Measurements from ENCODE around the gene UBE3B.
"Not testable (repeated sequence)": the region's sequence is repeated elsewhere in the genome, so short reads cannot be mapped to it uniquely, and the experiment has no call there.

The UBE3B gene

GRCh38 chr12:109450980-109451379 lies 26.5 kb upstream of the UBE3B start:
- no peak for DNase-seq (ENCODE audit: low read depth)

- DNase-seq (ENCODE audit: low read depth), result no peak
These were observed 26.0 kb upstream of the UBE3B start for GRCh38 chr12:109451400-109451799.

DNA sequence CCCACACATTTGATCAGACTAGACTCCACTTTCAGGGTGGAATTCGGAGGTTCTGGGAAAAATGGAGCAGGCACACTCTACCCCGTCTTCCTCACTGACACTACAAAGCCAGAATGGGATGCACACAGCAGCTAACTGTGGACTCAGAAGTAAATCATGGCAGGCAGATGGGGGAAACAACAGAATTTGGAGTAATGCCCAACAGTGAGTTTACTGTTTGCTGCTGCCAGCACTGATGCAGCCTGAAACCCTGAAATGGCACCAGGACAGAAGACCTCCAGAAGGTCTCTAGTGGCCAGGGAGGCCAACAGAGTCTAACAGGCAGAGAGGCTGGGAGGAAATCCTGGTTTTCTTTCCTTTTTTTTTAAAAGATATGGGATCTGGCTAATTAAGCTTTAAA lies 24.9 kb upstream of the UBE3B start:
- DNase-seq (ENCODE audit: low read depth), result no peak

- no peak for DNase-seq (ENCODE audit: low read depth)
These were observed 21.7 kb upstream of the UBE3B start for GRCh38 chr12:109455706-109456105.

GRCh38 chr12:109458086-109458485 lies 19.3 kb upstream of the UBE3B start:
- no peak for DNase-seq (ENCODE audit: low read depth)

- no peak for DNase-seq (ENCODE audit: low read depth)
These were observed 18.6 kb upstream of the UBE3B start for GRCh38 chr12:109458771-109459208.

- no peak for DNase-seq (ENCODE audit: low read depth)
These were observed 18.2 kb upstream of the UBE3B start for GRCh38 chr12:109459247-109459646.

GRCh38 chr12:109460538-109460937 lies 16.9 kb upstream of the UBE3B start:
- DNase-seq (ENCODE audit: low read depth), result no peak

DNA sequence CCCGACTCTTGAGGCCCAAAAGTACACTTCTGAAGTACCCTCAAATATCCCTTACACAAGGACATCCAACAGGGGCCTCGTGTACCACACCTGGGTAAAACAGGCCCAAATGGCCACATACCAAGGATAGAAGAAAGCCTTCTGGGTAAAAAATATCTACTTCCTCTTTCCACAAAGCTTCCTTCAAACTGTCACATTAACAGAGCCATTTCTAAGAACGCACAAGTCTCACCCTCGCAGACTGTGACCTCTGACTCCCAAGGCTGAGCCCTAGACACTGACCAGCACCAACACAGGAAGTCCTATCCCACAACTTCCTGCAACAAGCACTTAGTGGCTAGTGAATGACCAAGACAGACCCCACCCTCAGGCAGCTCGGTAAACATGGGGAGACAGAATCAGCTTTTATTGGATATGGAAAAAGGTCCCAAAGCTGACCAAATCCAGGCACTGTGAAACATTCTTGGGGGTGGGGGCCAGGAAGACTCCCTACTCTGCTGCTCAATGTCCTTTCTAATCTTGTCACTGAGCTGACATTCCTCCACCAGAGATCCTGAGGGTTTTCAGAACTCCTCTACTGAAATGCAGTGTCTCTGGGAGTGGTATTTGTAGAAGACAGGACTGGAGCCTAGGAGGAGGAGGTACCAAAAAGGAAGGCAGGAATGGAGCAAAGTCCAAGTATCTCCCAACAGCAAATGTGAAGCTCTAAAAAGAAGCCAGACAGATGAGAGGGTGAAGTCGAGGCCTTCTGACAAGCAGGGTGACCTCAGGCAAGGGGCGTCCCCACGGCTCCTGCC lies 16.2 kb upstream of the UBE3B start:
- DNase-seq (ENCODE audit: low read depth), result no peak

- DNase-seq (ENCODE audit: low read depth), result no peak
These were observed 15.3 kb upstream of the UBE3B start for GRCh38 chr12:109461846-109462756.

DNA sequence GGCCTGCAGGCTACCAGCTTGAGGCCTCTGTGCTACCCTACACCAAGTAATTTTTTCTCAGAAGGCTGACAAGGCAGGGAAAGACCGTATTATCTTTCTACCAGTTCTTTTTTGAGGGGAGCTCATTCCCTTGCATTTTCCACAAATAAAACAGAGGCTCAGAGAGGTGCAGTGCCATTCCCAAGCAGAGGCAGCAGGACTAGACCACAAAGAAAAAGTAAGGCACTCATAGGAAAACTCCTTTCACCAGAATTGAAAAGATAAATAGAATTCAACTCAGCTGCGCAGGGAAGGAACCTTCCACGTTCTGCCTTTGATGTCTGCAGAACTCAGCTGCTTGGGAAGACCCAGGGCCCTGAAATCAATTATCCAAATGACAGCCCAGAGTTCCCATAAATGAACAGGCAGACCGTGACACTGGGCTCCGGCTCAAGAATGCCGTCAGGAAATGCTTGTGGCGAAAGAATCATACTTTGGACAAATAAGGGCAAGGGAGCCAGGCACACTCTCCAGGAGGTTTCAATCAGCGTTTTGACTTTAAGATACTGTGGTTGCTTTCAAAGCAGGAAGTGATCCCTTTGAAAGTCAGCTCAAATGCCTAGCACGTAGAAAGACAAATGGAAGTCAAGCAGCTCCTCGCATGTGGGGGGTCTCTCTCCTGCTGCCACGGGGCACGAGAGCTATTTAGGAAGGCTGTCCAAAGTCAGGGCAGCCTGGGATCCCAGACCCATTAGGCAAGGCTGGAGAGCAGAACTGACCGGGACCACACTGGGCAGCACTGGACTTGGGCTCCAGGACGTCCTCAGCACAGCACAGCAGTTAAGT lies 14.4 kb upstream of the UBE3B start:
- DNase-seq (ENCODE audit: low read depth), result no peak

DNA sequence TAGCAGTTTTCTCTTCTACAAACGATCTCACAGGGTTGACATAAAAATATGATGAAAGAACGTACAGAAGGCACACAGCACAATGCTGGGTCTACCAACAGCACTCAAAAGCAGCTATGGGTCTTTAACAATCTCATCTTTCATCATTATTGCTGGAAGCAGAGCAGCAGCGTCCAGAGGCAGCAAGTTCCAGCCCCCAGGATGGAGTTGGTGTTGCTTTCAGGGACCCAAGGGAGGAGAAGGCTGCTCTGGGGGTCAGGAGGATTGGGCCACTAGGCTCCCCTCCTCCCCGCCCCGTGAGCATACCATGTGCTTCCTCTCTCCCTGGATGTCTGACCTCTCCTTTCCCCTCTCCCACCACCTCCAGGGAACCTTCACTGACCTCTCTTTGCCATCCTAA lies 13.7 kb upstream of the UBE3B start:
- DNase-seq (ENCODE audit: low read depth), result no peak

DNA sequence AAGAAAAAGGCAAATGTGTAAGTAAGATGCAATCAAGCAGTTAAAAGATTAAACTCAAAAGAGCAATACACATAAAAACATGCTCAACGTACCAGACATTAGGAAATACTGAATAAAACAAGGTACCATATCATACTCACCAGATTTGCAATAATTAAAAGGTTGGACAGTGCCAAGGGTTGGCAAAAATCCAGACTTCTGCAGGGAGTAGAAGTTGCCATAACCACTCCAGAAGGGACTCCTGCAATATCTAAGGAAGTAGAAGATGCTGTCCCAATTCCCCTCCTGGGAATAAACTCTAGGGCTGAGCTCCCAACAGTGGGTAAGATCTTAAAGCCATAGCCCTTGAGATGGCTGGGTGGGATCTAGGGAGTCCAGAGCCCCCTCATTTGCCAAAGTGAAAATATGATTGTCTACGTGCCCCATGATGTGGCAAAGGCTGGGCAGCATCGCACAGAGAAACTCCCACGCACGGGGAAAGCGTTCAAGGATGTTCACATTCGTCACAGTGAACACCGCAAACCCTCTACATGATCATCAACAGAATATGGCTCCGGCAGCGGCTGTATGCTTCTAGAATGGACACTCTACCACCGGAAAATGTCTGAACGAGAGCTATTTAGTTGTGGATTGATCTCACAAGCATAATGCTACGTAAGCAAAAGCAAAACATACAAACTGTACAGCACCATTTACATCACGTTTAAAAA lies 12.6 kb upstream of the UBE3B start:
- no peak for DNase-seq (ENCODE audit: low read depth)

DNA sequence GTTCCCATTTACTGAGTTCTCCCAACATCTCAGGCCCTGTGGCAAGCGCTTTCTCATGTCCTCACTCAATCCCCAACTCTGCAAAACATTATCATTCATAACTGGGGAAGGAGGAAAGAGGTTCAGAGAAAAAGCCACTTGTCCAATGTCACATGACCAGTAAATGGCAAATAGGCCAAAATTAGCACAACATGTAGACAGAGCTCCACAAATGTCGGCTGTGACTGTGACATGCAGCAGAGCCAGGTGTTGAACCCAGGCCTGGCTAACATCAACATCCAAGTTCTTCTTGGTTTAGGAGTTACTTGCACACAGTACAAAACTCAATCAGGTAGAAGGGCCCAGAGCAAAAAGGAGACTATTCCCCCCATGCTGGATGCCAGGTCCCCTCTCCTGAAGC lies 11.1 kb upstream of the UBE3B start:
- DNase-seq (ENCODE audit: low read depth), result no peak

- no peak for DNase-seq (ENCODE audit: low read depth)
These were observed 10.6 kb upstream of the UBE3B start for GRCh38 chr12:109466821-109467220.

DNA sequence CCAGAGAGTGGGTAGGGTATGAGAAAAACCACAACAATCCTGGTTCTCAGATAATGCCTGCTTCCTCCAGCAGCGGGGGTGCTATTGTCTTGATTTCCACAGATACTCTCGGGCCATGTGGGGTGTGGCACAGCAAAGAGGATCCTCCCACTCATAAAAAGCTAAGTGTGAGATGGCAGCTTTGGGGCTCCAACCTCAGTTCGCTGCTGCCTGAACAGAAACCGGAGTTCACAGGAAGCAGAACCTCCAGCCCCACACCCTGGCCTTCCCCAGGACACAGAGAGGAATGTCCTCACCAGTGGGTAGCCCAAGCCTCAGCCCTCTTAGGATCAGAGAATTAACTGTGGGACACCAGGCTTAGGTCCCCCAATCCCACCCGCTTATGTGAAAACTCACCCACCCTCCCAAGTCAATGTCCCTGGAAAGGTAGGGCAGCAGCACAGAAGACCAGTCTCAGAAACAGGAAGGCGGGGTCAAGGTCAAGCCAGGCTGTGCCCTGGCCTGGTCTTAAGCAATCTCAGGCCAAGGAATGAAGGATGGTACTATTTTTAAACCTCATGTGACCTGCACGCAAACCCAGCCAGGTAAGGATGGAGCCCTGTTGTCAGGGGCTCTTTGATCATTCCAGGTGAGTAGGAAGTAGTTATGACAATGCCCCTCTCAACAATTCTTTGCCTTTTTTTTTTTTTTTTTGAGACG lies 9.3 kb upstream of the UBE3B start:
- DNase-seq (ENCODE audit: low read depth), result no peak

- no peak for DNase-seq (ENCODE audit: low read depth)
These were observed 7.9 kb upstream of the UBE3B start for GRCh38 chr12:109469517-109469916.

GRCh38 chr12:109473006-109473405 lies 4.4 kb upstream of the UBE3B start:
- DNase-seq (ENCODE audit: low read depth), result no peak

GRCh38 chr12:109473526-109474270 lies 3.7 kb upstream of the UBE3B start:
- not testable (repeated sequence) for DNase-seq (ENCODE audit: low read depth)

- no peak for DNase-seq (ENCODE audit: low read depth)
These were observed 2.3 kb upstream of the UBE3B start for GRCh38 chr12:109475121-109475520.

All from stimulated activated CD8-positive, alpha-beta memory T cell treated with anti-CD3 and anti-CD28 coated beads, Interleukin-15, amount 100 ng/mL, for 24 hours (primary cell).